ENCODE measurements around the gene KRTAP5-5. TPM values are rescaled to one million over a fixed set of nuclear protein-coding genes. Genes with fewer than 3 reads are reported as not detected.
"Not testable (repeated sequence)": the region's sequence is repeated elsewhere in the genome, so short reads cannot be mapped to it uniquely, and the experiment has no call there.

Gene KRTAP5-5
- total RNA-seq, 1 experiment from 2014 or later, result not detected

DNA sequence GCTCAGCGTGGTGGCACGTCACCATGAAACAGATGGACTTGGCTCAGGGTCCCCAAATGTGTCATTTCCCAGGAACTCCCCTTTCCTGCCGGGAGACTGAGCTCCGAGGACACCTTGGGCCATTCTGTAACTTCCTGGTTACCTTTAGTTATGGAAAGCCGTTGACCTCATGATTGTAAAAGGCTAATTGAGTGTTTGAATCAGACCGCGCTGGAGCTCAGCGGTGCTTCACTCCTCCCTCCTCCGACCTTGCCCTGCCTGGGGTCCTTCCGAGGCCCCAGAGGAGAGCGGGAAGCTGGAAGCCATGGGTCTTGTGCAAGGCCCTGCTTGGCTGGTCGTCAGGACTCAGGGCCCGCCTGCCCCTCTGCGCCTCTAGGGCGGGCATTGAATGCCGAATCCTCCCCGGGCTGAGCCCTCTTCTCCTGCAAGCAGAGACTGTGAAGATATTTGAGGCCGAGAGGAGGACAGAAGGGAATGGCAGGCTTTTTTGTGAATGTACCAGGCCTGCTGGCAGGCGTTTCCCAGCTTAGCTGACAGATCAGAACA, 32.9 kb upstream of the KRTAP5-5 start:
- POLR2A ChIA-PET, result interaction anchor here (1.5 kb wide), 1 partner anchor 48 kb away, joined by 7 read pairs; no protein-coding TSS in a partner anchor
- peaks cover 63% of the 10 kb centered on the region for H3K27me3 Mint-ChIP-seq (ENCODE audit: low read depth)
- H3K4me1 Mint-ChIP-seq, result peaks cover 35% of the 10 kb centered on the region
- ATAC-seq, result peak; percentile 78
- peaks cover 27% of the 10 kb centered on the region for H3K36me3 Mint-ChIP-seq
- 0 out of 2 replicates have a peak, but pooled peaks have one; percentile 20 for TF ChIP-seq ZNF138 (CRISPR knock-in tag; conservative IDR thresholded peaks at IDR 0.05)
- 0 out of 2 replicates have a peak, but pooled peaks have one; percentile 57 for TF ChIP-seq ZBTB21 (CRISPR knock-in tag; IDR thresholded peaks at IDR 0.05; ENCODE audit: borderline replicate concordance)
- TF ChIP-seq, protein P1, sequence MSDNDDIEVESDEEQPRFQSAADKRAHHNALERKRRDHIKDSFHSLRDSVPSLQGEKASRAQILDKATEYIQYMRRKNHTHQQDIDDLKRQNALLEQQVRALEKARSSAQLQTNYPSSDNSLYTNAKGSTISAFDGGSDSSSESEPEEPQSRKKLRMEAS (CRISPR knock-in tag; IDR thresholded peaks at IDR 0.05), result peak; percentile 62
- CTCF ChIA-PET, result interaction anchor here (0.5 to 6.2 kb wide), 18 partner anchors 9 to 286 kb away, joined by 3 to 102 read pairs (median 8); partner anchors contain the start of genes DUSP8, KRTAP5-3 and KRTAP5-5
- peak overlapping the region; percentile 48 for H3K27ac Mint-ChIP-seq
- H3K9me3 Mint-ChIP-seq, result peaks cover 30% of the 10 kb centered on the region
- not testable (repeated sequence) for DNase-seq (ENCODE audit: low spot score)
- H3K4me3 Mint-ChIP-seq, result peak overlapping the region; percentile 43

DNA sequence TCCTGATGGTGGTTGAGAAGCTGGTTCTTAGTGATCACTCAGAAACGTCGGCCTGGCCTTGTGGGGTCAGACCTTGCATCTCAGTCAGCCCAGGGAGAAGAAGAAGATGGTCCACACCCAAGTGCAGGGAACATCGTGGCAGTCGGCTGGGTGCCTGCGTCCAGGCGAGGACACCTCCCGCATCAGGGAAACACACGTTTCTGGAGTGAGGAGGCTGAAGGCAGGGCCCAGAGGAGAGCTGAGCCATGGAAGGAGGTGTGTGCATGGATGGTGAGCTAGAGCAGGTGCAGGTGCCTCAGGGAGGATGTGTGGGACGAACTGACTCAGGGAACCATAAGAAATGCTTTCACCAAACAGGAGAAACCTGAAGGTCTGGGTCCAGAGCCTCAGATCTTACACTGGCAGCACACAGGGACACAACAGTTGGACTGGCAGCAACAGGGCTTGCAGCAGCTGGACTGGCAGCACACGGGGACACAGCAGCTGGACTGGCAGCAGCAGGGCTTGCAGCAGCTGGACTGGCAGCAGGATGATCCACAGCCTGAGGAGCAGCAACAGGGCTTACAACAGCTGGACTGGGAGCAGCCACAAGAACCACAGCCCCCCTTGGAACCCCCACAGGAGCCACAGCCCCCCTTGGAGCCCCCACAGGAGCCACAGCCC, 32.1 kb upstream of the KRTAP5-5 start:
- CTCF ChIA-PET, result interaction anchor here (0.6 to 6.2 kb wide), 6 partner anchors 23 to 169 kb away, joined by 6 to 102 read pairs (median 34); partner anchors contain the start of genes DUSP8 and KRTAP5-5
- POLR2A ChIA-PET, result no interaction called here
- DNase-seq (ENCODE audit: low spot score), result no peak
- no peak for ATAC-seq
- Mint-ChIP-seq H3K4me1 (peaks cover 35% of the 10 kb centered on the region), H3K9me3 (peaks cover 38% of the 10 kb centered on the region), H3K36me3 (peaks cover 35% of the 10 kb centered on the region), H3K4me3 (no peak overlapping the region), H3K27me3 (ENCODE audit: low read depth) (peaks cover 67% of the 10 kb centered on the region), H3K27ac (peak overlapping the region; percentile 48; the same call in 1 of the 2 replicates)
- no peak for TF ChIP-seq ZNF671 (CRISPR knock-in tag; IDR thresholded peaks at IDR 0.05)
- no peak for TF ChIP-seq NR2C2 (CRISPR knock-in tag; IDR thresholded peaks at IDR 0.05)
- TF ChIP-seq, protein P2, sequence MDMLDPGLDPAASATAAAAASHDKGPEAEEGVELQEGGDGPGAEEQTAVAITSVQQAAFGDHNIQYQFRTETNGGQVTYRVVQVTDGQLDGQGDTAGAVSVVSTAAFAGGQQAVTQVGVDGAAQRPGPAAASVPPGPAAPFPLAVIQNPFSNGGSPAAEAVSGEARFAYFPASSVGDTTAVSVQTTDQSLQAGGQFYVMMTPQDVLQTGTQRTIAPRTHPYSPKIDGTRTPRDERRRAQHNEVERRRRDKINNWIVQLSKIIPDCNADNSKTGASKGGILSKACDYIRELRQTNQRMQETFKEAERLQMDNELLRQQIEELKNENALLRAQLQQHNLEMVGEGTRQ (CRISPR knock-in tag; IDR thresholded peaks at IDR 0.05), result no peak
- no peak for TF ChIP-seq KAT7 (CRISPR knock-in tag; IDR thresholded peaks at IDR 0.05; ENCODE audit: borderline replicate concordance)
- TF ChIP-seq SP1 (CRISPR knock-in tag; conservative IDR thresholded peaks at IDR 0.05), result no peak

DNA sequence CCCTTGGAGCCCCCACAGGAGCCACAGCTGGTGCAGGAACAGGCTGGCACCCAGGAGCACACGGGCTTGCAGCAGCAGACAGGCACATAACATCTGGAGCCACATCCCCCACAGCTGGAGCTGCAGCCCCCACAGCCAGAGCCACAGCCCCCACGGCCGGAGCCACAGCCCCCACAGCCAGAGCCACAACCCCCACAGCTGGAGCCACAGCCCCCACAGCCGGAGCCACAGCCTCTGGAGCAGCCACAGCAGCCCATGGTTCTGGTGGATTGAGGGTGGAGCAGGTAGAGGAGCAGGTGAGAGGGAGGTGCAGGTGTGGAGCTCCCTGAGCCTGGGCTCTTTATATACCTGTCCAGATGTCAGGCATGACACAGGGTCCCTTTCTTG, 31.6 kb upstream of the KRTAP5-5 start, which contains the start of gene KRTAP5-2:
Gene KRTAP5-2, minus strand, starts transcription at position 301 of the 387 bp plus-strand sequence. Its CDS starts 44 bp downstream, at position 257.
- Mint-ChIP-seq H3K9me3 (peaks cover 40% of the 10 kb centered on the region), H3K27me3 (ENCODE audit: low read depth) (peaks cover 63% of the 10 kb centered on the region), H3K36me3 (peaks cover 36% of the 10 kb centered on the region), H3K4me1 (peaks cover 35% of the 10 kb centered on the region), H3K27ac (peak within 1 kb of the TSS; percentile 48; the same call in 1 of the 2 replicates), H3K4me3 (no peak within 1 kb of the TSS)
- ATAC-seq (no peak), DNase-seq (ENCODE audit: low spot score) (no peak)
- CTCF ChIA-PET, result interaction anchor here (0.6 to 6.2 kb wide), 5 partner anchors 23 to 169 kb away, joined by 6 to 102 read pairs (median 11); partner anchors contain the start of gene KRTAP5-5
- POLR2A ChIA-PET, result interaction anchor here (0.7 kb wide), 1 partner anchor 205 kb away, joined by 4 read pairs; no protein-coding TSS in a partner anchor
- TF ChIP-seq, protein P3, sequence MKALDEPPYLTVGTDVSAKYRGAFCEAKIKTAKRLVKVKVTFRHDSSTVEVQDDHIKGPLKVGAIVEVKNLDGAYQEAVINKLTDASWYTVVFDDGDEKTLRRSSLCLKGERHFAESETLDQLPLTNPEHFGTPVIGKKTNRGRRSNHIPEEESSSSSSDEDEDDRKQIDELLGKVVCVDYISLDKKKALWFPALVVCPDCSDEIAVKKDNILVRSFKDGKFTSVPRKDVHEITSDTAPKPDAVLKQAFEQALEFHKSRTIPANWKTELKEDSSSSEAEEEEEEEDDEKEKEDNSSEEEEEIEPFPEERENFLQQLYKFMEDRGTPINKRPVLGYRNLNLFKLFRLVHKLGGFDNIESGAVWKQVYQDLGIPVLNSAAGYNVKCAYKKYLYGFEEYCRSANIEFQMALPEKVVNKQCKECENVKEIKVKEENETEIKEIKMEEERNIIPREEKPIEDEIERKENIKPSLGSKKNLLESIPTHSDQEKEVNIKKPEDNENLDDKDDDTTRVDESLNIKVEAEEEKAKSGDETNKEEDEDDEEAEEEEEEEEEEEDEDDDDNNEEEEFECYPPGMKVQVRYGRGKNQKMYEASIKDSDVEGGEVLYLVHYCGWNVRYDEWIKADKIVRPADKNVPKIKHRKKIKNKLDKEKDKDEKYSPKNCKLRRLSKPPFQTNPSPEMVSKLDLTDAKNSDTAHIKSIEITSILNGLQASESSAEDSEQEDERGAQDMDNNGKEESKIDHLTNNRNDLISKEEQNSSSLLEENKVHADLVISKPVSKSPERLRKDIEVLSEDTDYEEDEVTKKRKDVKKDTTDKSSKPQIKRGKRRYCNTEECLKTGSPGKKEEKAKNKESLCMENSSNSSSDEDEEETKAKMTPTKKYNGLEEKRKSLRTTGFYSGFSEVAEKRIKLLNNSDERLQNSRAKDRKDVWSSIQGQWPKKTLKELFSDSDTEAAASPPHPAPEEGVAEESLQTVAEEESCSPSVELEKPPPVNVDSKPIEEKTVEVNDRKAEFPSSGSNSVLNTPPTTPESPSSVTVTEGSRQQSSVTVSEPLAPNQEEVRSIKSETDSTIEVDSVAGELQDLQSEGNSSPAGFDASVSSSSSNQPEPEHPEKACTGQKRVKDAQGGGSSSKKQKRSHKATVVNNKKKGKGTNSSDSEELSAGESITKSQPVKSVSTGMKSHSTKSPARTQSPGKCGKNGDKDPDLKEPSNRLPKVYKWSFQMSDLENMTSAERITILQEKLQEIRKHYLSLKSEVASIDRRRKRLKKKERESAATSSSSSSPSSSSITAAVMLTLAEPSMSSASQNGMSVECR (CRISPR knock-in tag; IDR thresholded peaks at IDR 0.05; ENCODE audit: borderline replicate concordance), result no peak
- TF ChIP-seq RELA (CRISPR knock-in tag; IDR thresholded peaks at IDR 0.05; ENCODE audit: borderline replicate concordance) (no peak), EMX1 (CRISPR knock-in tag; IDR thresholded peaks at IDR 0.05) (no peak), ZNF423 (CRISPR knock-in tag; IDR thresholded peaks at IDR 0.05) (no peak), GRHL2 (CRISPR knock-in tag; IDR thresholded peaks at IDR 0.05; ENCODE audit: insufficient replicate concordance, severe bottlenecking) (no peak), NR3C1 (CRISPR knock-in tag; conservative IDR thresholded peaks at IDR 0.05; ENCODE audit: low read depth) (no peak), TP53 (CRISPR knock-in tag; IDR thresholded peaks at IDR 0.05) (no peak)
- TF ChIP-seq, protein P4, sequence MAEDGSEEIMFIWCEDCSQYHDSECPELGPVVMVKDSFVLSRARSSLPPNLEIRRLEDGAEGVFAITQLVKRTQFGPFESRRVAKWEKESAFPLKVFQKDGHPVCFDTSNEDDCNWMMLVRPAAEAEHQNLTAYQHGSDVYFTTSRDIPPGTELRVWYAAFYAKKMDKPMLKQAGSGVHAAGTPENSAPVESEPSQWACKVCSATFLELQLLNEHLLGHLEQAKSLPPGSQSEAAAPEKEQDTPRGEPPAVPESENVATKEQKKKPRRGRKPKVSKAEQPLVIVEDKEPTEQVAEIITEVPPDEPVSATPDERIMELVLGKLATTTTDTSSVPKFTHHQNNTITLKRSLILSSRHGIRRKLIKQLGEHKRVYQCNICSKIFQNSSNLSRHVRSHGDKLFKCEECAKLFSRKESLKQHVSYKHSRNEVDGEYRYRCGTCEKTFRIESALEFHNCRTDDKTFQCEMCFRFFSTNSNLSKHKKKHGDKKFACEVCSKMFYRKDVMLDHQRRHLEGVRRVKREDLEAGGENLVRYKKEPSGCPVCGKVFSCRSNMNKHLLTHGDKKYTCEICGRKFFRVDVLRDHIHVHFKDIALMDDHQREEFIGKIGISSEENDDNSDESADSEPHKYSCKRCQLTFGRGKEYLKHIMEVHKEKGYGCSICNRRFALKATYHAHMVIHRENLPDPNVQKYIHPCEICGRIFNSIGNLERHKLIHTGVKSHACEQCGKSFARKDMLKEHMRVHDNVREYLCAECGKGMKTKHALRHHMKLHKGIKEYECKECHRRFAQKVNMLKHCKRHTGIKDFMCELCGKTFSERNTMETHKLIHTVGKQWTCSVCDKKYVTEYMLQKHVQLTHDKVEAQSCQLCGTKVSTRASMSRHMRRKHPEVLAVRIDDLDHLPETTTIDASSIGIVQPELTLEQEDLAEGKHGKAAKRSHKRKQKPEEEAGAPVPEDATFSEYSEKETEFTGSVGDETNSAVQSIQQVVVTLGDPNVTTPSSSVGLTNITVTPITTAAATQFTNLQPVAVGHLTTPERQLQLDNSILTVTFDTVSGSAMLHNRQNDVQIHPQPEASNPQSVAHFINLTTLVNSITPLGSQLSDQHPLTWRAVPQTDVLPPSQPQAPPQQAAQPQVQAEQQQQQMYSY (CRISPR knock-in tag; IDR thresholded peaks at IDR 0.05), result no peak
- TF ChIP-seq, protein P5, sequence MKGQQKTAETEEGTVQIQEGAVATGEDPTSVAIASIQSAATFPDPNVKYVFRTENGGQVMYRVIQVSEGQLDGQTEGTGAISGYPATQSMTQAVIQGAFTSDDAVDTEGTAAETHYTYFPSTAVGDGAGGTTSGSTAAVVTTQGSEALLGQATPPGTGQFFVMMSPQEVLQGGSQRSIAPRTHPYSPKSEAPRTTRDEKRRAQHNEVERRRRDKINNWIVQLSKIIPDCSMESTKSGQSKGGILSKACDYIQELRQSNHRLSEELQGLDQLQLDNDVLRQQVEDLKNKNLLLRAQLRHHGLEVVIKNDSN (CRISPR knock-in tag; IDR thresholded peaks at IDR 0.05), result no peak
- TF ChIP-seq, protein P6, sequence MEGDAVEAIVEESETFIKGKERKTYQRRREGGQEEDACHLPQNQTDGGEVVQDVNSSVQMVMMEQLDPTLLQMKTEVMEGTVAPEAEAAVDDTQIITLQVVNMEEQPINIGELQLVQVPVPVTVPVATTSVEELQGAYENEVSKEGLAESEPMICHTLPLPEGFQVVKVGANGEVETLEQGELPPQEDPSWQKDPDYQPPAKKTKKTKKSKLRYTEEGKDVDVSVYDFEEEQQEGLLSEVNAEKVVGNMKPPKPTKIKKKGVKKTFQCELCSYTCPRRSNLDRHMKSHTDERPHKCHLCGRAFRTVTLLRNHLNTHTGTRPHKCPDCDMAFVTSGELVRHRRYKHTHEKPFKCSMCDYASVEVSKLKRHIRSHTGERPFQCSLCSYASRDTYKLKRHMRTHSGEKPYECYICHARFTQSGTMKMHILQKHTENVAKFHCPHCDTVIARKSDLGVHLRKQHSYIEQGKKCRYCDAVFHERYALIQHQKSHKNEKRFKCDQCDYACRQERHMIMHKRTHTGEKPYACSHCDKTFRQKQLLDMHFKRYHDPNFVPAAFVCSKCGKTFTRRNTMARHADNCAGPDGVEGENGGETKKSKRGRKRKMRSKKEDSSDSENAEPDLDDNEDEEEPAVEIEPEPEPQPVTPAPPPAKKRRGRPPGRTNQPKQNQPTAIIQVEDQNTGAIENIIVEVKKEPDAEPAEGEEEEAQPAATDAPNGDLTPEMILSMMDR (IDR thresholded peaks at IDR 0.05), result no peak
